NCI-H1105 (cell line): ENCODE data around the gene LSM14A.
A peak's percentile ranks its signal among the peaks of the same experiment; 100 is the strongest.
"Not testable (repeated sequence)": the region's sequence is repeated elsewhere in the genome, so short reads cannot be mapped to it uniquely, and the experiment has no call there.

ENCODE experiments used
- DNase-seq: peaks from one replicate; lab custom pipeline; 2025; lab: John Stamatoyannopoulos, UW

LSM14A gene

DNA sequence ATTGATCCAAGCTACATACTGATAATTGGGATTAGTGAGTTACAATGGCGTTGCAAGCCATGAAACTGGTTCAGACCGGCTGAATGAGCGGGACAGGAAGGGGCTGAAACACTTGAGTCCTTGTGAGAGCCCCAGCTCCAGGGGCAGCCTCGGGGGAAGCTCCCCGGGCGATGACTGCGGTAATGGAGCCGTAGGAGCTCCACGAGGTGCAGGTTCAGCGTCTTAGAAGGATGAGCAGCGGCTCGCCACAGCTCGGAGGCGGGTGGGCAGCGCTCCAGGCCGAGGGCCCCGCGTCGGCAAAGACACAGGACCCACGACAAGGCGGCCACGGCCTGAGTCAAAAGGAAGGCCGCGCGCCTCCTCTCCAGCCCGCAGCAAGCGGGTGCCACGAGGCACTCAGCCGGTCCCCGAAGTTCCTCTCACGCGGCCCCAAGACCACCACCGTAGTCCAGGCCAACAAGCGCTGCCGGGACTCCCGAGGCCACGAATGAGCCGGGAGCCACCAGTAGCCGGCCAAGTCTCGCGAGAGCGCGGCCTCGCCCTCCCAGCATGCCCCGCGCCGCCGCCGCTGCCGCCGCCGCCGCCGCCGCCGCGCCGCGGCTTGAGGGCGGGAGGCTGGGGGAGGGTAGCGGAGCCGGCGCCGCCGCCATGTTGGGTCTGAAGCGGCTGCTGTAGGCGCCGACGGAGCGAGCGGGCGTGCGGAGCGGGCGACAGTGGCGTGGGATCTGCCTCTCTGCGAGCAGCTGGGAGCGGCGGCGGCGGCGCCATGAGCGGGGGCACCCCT lies at the start of gene LSM14A:
Gene LSM14A, plus strand, starts transcription at position 628 of the 784 bp plus-strand sequence. Its CDS starts 139 bp downstream, at position 767.
- DNase-seq: peak; percentile 88

DNA sequence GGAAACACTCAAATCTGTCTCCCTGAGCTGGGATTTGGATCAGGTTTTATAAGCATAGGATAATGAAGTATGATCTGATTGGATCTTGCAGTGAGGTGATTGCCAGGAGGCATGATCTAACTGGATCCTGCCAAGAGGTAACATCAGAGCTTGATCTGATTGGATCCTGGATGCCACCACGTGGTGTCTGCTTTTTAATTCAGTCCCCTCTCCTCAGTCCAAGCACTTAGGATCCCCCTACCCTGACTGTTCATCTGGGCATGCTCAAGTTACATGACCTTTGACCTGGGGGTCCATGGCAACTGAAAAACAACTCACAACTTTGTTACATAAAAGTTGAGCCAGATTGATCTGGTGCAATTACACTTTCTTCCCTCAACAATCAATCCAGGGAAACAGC lies 47.5 kb upstream of the LSM14A start:
- DNase-seq: no peak

DNA sequence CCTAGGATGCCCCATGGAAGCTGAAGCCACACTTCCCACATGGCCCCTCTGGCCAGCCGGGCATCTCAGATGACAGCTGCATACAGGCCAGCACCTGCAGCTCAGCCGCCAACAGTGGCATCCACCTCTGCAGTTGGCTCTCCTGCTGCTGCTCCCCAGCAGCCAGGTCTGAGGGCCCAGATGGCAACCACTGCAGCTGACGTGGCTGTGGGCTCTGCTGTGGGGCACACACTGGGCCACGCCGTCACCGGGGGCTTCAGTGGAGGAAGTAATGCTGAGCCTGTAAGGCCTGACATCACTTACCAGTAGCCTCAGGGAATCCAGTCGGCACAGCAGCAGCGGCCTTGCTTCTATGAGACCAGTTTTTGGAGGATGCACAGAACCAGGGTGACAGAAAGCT lies 45.3 kb upstream of the LSM14A start:
- no peak for DNase-seq

DNA sequence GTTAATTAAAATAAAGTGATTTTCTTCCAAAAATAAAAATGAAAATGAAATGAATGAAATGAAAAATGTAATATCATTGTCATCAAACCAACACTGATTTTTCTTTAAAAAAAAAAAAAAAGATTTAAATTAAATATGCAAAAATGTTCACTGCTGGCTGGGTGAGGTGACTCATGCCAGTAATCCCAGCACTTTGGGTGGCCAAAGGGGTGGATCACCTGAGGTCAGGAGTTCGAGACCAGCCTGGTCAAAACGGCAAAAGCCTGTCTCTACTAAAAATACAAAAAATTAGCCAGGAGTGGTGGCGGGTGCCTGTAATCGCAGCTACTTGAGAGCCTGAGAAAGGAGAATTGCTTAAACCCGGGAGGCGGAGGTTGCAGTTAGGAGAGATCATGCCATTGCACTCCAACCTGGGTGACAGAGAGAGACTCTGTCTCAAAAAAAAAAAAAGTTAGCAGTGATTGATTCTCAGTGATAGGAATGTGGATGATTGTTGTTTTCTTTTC lies 44.6 kb upstream of the LSM14A start:
- DNase-seq: no peak

DNA sequence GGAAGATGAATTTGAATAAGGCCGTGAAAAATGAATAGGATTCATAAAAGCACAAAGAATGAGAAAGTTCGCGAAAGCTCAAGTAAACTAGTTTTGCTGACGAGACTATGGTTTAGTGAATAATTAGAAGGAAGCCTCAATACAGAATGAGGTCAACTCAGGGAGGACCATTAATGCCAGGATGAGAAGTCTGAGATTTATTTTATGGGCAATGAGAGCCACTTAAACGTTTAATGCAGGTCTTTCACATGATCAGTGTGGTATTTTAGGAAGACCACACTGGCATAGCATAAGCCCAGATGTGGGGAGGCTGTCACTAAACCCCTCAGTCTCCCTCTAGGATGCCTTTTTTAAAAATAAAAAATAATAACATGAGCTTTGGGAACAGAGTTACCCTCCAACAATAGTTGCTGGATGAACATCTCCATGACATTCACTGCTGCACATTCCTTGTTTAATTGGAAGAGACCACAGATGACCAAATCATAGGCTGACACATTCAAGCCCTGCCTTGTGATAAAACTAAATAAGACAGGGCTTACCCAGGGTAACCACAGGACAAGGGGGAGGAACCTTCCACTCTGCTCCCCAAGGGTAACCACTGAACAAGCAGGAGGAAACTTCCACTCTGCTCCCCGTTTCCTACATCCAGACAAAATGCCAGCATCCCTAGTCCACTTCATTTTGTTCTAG lies 43.6 kb upstream of the LSM14A start:
- no peak for DNase-seq

DNA sequence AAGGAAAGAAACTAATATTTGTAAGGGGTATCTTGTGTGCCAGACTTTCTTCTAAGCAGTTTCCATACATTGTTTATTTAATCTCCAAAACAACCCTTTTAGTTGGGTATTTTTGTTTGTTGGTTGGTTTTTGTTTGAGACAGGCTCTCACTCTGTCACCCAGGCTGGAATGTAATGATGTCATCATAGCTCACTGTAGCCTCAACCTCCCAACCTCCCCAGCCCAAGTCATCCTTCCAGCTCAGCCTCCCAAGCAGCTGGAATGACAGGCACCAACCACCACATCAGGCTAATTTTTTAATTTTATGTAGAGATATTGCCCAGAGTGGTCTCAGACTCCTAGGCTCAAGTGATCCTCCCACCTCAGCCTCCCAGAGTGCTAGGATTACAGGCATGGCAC lies 41.2 kb upstream of the LSM14A start:
- no peak for DNase-seq

DNA sequence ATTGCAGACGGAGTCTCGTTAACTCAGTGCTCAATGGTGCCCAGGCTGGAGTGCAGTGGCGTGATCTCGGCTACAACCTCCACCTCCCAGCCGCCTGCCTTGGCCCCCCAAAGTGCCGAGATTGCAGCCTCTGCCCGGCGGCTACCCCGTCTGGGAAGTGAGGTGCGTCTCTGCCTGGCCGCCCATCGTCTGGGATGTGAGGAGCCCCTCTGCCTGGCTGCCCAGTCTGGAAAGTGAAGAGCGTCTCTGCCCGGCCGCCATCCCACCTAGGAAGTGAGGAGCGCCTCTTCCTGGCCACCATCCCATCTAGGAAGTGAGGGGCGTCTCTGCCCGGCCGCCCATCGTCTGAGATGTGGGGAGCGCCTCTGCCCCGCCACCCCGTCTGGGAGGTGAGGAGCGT lies 40.2 kb upstream of the LSM14A start:
- DNase-seq: not testable (repeated sequence)

DNA sequence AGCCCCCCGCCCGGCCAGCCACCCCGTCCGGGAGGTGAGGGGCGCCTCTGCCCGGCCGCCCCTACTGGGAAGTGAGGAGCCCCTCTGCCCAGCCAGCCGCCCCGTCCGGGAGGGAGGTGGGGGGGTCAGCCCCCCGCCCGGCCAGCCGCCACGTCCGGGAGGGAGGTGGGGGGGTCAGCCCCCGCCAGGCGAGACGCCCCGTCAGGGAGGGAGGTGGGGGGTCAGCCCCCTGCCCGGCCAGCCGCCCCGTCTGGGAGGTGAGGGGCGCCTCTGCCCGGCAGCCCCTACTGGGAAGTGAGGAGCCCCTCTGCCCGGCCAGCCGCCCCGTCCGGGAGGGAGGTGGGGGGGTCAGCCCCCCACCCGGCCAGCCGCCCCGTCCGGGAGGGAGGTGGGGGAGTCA lies 39.6 kb upstream of the LSM14A start:
- DNase-seq: not testable (repeated sequence)

DNA sequence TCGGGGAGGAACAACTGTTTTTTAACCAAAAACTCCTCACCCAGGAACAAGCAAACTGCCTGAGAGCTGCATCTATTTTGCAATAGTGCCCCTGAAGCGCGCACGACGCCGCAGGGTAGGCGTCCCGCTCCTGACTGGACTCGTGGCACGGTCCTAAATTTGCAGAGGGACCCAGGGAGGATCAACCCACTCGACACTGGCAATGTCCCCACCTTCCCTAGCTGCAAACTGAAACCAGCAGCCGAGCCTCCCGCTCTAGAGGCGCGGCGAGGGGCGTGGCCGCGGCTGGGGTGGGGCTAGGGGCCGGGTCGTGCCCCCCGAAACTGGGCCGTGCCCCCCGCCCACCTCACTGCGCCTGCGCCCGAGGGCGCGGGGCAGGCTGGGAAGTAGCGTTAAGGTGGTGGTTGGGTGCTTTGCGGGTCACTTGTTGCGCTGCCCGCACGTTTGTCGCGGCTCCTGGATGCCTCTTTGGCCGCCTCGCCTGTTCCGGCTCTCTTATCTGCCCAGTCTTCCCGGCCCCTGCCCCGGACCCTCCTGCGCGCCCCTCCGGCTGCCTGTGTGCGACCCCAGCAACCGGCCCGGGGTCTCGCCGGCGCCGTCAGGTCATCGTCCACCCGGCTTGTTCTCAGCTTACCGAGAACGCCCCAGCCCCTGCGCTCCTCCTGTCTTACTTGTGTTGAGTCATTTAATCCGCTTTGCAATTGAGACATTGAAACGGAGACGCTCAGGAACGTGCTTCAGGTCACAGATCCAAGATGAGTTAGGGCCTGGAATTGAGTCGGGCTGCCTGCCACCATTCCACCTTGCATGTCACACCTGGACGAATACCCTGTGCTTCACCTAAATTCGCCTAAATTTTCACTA lies 37.9 kb upstream of the LSM14A start:
- peak; percentile 90 for DNase-seq

DNA sequence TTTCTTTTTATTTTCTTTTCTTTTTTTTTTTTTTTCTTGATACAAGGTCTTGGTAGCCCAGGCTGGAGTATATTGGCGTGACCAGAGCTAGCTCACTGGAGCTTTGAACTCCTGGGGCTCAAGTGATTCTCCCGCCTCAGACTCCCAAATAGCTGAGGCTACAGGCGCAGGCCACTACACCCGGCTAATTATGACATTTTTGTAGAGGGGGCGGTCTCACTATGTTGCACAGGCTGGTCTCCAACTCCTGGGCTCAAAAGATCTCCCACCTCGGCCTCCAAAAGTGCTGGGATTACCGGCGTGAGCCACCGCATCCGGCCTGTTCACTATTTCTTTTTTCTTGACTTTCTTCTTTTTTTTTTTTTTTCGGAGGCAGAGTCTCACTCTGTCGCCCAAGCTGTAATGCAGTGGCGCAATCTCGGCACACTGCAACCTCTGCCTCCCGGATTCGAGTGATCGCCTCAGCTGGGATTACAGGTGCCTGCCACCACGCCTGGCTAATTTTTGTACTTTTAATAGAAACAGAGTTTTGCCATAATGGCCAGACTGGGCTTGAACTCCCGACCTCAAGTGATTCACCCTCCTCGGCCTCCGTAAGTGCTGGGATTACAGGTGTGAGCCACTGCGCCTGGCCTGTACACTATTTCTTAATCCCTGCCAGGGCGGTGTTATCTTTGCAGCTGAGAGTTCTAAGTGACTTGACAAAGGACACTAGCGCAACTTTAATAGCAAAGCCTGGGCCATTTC lies 37.1 kb upstream of the LSM14A start:
- DNase-seq: no peak

DNA sequence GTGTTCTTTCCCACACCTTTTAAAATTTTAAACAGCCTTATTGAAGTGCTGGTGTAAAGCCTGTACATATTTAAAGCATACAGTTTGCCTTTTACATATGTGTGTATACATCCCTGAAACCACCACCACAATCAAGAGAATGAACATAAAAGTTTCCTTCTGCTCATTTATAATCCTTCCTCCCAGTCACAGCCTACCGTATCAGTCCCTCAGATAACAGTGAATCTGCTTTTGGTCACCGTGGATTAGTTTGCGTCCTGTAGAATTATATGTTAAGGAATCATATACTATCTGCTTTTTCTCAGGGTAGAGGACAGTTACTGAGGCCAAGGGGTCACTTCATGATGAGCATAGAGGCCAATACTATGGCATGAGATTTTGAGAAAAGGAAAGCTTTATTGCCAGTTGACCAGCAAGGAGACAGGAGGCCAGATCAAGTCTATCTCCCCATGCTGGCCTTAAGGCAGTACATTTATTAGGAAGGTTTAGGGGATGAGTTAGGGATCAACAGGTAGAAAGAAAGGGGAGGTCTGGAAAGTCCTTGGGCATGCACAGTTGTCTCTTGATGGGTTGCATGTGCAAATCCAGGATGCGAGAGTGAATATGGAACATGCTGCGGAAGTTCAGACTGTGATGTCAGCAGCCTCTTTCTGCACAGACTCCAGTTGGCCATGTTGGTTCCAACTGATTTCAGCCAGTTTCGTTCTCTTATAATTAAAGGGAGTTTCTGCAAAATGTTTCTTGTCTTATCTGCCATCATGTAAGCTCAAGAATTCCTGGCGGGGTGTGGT lies 36.3 kb upstream of the LSM14A start:
- no peak for DNase-seq

DNA sequence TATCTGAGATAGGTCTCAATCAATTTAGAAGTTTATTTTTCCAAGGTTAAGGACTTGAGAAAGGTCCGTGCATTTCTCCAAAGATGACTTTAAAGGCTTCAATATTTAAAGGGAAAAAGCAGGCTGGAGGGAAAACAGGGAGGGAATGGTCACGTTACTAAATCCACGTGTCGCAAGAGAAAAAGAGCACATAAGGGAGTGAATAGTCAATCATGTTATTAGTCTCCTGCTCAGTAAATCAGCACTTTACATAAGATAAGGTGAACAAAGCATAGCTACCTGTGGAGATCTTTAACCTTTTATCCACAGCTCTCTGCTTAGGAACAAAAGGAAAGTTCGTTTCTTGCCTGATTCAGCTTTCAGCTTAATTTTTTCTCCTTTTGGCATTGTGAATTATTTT lies 31.3 kb upstream of the LSM14A start:
- DNase-seq: no peak

DNA sequence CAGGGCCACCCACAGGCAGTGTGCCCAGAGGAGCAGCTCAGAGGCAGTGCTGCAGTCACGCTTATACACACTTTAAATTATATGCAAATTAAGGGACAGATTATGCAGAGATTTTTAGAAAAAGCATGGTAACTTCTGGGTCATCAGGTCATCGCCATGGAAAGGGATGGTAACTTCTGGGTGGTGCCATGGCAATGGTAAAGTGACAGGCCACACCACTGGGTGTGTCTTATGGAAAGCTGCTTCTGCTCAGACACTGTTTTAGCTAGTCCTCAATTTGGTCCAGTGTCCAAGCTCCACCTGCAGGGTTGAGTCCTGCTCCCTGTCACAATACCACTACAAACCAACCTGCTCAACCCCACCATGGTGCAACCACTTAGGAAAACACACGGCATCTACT lies 29.9 kb upstream of the LSM14A start:
- DNase-seq: no peak

DNA sequence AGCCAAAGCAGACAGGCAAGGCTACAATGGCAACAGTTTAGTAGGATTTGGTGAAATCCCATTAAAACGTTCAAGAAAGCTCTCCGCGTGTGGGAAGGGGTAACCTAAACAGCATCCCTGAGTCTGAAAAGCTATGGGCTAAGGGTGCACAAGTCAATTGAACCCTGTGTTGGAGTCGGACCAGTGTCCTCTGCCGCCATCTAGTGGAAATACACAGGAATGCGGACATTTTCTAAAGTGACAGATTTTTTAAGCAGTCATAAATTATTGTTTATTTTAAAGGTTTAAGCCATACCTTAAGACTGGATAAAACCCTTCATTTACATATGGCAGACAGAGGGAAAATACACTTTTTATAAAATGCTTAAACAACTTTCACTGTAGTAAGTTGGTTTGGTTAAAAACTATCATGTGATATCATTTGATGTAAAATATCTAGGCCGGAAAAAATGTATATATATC lies 26.5 kb upstream of the LSM14A start:
- peak; percentile 29 for DNase-seq

DNA sequence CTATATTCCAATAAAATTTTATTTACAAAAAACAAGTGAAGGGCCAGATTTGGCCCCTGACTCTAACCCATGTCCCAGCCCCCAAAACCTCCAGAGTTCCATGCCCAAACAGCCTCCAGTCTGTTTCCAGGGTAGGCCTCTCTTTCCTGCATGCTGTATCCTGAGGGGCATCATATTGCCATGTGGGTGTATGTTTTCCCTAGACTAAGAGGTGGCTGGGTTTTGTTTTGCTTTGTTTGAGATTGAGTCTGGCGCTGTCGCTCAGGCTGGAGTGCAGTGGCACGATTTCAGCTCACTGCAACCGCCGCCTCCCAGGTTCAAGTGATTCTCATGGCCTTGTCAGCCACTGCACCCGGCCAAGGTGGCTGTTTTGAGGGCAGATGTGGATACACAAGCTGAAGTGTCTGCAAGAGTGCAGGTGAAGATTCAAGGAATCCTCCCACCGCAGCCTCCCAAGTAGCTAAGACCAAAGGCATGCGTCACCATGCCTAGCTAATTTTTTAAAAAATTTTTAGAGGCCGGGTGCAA lies 23.6 kb upstream of the LSM14A start:
- DNase-seq: no peak

DNA sequence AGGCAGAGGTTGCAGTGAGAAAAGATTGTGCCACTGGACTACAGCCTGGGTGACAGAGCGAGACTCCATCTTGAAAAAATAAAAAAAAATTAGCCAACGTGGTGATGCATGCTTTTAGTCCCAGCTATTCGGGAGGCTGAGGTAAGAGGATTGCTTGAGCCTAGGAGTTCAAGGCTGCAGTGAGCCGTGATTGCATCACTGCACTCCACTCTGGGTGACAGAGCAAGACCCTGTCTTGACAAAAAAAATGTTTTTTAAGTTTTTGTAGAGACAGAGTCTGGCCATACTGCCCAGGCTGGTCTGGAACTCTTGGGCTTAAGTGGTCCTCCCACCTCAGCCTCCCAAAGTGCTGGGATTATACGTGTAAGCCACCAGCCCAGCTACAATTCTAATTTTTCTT lies 22.4 kb upstream of the LSM14A start:
- no peak for DNase-seq

DNA sequence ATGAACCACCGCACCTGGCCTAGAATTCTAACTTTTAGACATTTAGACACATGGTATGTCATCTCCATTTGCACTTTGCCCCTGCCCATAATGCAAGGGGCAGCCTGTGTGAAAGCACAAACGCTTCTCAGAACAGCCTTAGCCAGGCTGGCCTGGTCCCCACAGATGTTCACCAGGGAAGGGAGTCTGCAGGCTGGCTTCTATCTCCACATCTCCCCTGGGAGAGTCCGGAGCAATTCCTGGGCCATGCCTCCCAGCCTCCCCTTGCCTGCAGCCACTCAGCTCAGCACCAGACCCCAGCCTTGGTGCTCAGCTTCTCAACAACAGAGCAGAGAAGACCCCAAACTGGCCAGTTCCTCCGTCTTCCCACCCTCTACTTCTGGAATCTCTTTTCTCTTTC lies 21.7 kb upstream of the LSM14A start:
- DNase-seq: no peak

DNA sequence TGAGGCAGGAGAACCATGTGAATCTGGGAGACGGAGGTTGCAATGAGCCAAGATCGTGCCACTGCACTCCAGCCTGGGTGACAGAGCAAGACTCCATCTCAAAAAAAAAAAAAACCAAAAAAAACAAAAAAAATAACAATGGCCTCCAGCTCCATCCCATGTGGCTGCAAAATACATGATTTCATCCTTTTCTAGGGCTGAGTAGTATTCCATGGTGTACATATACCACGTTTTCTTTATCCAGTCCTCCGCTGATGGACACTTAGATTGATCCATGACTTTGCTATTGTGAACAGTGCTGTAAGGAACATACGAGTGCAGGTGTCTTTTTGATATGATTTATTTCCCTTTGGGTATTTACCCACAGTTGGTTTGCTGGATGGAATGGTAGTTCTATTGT lies 20.9 kb upstream of the LSM14A start:
- no peak for DNase-seq

DNA sequence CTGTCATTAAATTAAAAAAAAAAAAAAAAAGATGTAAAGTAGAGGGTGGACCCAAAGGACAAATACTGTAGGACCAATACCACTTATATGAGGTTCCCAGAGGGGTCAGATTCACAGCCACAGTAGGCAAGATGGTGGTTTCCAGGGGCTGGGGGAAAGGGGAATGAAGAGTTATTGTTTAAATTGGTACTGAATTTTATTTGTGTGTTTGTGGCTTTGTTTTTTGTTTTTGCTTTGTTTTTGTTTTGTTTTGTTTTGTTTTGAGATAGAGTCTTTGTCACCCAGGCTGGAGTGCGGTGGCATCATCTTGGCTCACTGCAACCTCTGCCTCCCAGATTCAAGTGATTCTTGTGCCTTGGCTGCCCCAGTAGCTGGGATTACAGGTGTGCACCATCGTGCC lies 17.9 kb upstream of the LSM14A start:
- DNase-seq: no peak

DNA sequence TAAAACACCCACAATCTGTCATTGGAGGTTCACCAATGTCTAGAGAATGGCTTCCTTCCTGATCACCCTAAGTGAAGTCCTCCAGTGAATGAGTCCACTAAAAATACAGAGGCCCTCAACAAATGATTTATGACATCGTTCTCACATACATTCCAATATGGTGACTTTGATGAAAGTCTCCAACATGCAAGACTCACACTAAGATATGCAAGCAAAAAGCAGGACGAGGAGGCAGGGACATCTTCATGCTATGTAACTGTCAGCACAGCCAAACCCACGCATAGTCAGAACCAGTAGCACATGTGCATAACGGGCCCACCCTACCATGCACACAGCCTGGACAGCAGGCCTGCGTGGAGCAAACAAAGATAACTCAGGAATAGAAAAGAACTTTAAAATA lies 16.6 kb upstream of the LSM14A start:
- no peak for DNase-seq

DNA sequence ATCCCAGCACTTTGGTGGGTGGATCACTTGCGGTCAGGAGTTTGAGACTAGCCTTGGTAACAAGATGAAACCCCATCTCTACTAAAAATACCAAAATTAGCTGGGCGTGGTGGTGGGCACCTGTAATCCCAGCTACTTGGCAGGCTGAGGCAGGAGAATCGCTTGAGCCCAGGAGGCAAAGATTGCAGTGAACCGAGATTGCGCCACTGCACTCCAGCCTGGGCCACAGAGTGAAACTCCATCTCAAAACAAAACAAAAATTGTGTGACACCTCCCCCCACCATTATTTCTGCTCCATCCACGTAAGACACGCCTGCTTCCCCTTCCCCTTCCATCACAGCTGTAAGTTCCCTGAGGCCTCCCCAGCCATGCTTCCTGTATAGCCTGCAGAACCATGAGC lies 13.3 kb upstream of the LSM14A start:
- DNase-seq: not testable (repeated sequence)
